ENCODE data around the gene PFKFB2. TPM values are rescaled to one million over a fixed set of nuclear protein-coding genes. Genes with fewer than 3 reads are reported as not detected.
A peak's percentile ranks its signal among the peaks of the same experiment; 100 is the strongest.

PFKFB2 gene
- total RNA-seq, 2 donors from 2014 or later, result 28.2 to 42.8 TPM

- intact Hi-C loops (cut with DNase I), result loop anchor here in 1 of 2 donors (2.0 to 5.0 kb wide), 2 partner anchors 28 to 41 kb away; partner anchors contain the start of gene YOD1
- no peak for ATAC-seq
These were observed 25.6 kb downstream of the PFKFB2 start for GRCh38 chr1:207078578-207079132.

DNA sequence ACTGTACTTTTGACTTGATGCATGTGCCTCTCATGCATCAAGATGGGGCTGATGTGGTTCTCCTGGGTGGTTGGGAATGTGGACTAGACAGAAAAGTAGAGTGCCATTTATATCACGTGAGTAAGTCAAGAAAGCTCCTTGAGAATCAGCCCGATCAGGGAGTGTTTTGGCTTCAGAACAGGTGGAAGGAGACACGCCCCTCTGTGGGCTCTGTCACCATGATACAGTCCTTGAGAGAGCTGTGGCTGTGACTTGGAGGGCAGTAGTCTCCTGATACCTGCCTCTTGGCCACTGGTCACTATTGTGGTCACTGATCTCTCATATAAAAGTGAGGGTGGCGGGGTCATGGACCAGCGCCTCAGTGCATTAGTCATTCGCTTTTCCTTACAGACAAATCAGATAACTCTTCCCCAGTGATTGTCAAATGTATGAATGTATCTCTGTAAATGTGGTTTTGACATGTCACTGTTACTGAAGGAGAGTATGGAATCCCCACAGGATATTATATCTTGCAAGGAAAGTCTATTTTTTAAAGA is 26.7 kb downstream of the PFKFB2 start:
- DNase-seq (no peak), ATAC-seq (no peak)
- intact Hi-C loops (cut with DNase I), result loop anchor here in 1 of 2 donors (2.0 to 5.0 kb wide), 2 partner anchors 29 to 42 kb away; partner anchors contain the start of gene YOD1

More at GRCh38 chr1:207078578-207079132, 25.6 kb downstream of the PFKFB2 start:
- no peak for DNase-seq

GRCh38 chr1:207081088-207081487 is 28.0 kb downstream of the PFKFB2 start:
- intact Hi-C loops (cut with DNase I), result no loop called here

DNA sequence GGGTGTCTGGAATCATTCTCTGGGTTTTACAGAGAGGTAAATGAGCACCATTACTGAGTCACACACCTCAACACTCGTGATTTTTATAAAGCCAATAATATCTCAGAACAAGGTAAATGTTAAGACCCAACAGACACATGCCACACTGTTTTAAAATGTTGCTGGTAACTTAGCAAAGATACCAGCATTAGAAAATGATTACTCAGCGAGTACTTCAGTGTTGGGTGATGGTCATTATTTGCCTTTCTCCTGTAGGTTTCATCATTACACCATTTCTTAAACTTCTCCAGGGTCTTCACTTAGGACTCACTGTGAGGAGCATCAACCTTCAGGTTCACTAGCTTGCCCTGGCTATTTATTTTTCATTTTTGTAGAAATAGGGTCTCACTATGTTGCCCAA is 28.7 kb downstream of the PFKFB2 start:
- DNase-seq, result no peak
- intact Hi-C loops (cut with DNase I), result no loop called here

More at GRCh38 chr1:207081088-207081487, 28.0 kb downstream of the PFKFB2 start:
- DNase-seq (no peak), ATAC-seq (no peak)

DNA sequence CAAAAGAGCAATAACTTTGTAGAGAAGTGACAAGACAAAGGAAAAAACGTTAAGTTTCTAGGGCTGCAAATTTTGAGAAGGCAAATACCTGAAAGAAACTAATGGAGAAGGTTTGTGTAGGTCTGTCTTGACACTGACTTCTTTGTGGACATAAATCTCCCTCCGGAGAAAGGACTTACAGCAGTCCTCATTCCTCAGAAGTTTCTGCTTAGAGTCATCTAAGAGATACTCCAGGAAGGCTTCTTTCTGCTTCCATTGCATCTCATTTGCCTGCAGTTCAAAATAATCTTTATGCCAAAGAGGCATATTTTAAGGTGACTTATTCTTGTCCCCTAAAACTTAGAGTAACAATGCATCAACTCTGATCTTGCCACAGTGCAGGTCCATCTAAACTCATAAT is 31.2 kb downstream of the PFKFB2 start:
- DNase-seq, result no peak
- intact Hi-C loops (cut with DNase I), result loop anchor here in 1 of 2 donors (2.0 kb wide), 2 partner anchors 321 to 417 kb away; no protein-coding TSS in a partner anchor

More for the DNA sequence above, 28.7 kb downstream of the PFKFB2 start:
- ATAC-seq, result no peak

GRCh38 chr1:207084701-207085180 is 31.7 kb downstream of the PFKFB2 start:
- no peak for DNase-seq
- intact Hi-C loops (cut with DNase I), result loop anchor here in 1 of 2 donors (2.0 kb wide), 2 partner anchors 320 to 416 kb away; no protein-coding TSS in a partner anchor

More for the DNA sequence above, 31.2 kb downstream of the PFKFB2 start:
- ATAC-seq, result no peak

DNA sequence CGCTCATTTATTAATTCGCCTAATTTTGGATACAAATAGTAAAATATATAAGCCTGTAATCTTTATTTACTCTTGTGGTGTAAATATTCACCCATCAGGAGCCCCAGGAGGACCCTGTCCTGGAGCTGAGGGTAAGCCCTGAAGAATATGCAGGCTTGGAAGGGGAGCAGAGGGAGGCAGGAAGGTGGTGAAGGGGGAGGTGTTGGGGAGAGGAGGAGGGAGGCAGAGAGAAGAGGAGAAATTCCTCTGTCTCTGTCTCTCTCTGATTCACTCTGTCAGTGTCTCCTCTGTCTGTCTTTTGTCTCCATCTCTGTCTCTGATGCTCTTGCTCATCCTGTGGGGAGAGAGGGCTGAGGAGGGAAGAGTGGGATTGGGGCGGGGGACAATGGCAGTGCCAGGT is 32.8 kb downstream of the PFKFB2 start:
- intact Hi-C loops (cut with DNase I), result loop anchor here in 1 of 2 donors (2.0 kb wide), 2 partner anchors 319 to 415 kb away; no protein-coding TSS in a partner anchor
- no peak for ATAC-seq
- DNase-seq, result no peak

More at GRCh38 chr1:207084701-207085180, 31.7 kb downstream of the PFKFB2 start:
- peak; percentile 71 to 83 for ATAC-seq

GRCh38 chr1:207088161-207088560 is 35.1 kb downstream of the PFKFB2 start:
- intact Hi-C loops (cut with DNase I), result no loop called here
- ATAC-seq, result no peak

DNA sequence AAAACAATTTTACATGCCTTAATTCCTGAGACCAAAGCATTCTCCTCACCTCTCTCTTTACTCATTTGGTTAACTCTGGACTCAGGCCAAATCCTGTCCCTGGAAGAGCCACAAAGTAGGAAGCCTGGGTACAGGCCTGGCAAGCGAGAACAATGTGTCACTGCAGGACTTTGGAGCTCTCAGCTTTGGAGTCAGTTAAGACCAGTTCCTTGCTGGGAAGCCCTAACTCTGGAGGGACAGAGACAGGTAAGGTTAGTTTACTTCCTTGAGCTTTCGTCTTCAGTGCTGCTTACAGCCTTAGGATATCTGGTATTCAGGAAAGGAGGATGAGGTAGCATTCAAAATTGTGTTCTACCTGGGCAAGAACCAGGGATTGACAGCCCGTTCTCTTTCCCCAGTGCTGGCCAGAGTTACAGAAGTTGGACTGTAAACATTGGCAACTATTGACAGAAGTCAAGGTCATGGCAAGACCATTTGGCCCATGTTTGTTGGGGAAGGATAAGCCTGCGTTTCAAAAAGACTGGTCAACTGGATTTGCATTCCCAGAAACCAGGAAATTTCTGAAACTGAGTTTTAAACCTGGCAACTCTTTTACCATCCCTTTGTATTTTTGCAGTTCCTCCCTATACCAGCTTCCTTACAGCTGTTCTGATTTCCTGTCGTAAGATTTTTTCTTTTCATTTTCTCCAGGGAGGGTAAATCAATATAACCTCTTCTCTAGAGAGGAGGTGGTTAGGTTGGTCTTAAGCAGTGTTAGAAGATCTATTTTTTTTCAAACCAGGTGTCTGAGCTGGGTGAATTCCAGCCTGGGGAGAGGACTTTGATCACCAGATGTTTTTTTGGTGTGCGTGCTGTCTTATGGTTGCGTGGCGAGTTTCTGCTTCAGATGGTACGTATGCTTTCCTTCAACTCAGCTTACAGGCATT is 35.9 kb downstream of the PFKFB2 start, which contains the start of gene C4BPB:
C4BPB (plus strand) TSS at position 160 of the 926 bp plus-strand sequence; CDS start at position 832, 672 bp downstream.
- ATAC-seq, result peak in 1 of 2 donors; percentile 69
- intact Hi-C loops (cut with DNase I), result no loop called here
- DNase-seq, result no peak

More at GRCh38 chr1:207088161-207088560, 35.1 kb downstream of the PFKFB2 start:
- DNase-seq, result no peak

- no peak for ATAC-seq
- DNase-seq, result no peak
- intact Hi-C loops (cut with DNase I), result no loop called here
These were observed 36.7 kb downstream of the PFKFB2 start for GRCh38 chr1:207089627-207090355.

DNA sequence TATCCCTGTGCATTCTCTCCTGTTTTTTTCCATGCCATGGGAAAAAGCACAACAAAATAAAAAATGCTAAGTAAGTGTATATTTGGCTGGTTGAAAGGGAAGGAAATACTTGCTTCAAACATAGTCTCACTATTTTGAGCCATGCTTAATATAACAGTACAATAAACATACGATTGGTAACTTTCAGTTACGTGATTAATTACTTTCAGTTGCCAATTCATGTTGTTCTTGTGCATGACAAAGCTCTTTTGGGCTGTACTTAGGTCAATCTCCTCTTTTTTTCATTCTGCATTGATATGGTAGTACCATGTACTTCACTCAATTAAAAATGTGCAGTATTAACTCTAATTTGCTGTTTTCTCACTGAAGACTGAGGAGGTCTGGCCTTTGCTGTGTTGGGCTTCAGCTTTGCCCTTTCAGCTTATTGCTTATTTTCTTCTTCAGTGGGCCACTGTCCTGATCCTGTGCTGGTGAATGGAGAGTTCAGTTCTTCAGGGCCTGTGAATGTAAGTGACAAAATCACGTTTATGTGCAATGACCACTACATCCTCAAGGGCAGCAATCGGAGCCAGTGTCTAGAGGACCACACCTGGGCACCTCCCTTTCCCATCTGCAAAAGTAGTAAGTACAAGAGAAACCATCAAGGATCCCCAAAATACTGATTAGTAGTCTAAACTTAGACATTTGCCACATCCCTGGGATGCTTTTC is 38.3 kb downstream of the PFKFB2 start:
- intact Hi-C loops (cut with DNase I), result no loop called here
- ATAC-seq, result no peak
- DNase-seq, result no peak

- ATAC-seq (no peak), DNase-seq (no peak)
- intact Hi-C loops (cut with DNase I), result no loop called here
These were observed 40.9 kb downstream of the PFKFB2 start for GRCh38 chr1:207093944-207094343.

DNA sequence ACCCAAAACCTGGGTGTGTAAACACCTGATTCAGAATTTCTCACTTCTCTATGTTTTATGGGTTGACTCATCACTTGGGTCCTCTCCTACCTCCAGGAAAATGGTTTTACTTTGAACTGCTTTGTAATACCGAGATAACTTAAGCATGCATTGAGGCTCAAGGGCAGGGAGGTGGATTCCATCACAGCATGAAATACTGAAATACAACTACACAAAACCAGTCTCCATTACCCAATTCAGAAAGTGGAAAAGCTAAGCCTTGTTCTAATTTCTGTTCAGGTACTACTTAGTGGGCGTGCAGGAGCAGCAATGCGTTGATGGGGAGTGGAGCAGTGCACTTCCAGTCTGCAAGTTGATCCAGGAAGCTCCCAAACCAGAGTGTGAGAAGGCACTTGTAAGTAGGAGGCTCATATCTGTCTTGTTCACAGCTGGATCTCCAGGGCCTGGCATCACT is 44.8 kb downstream of the PFKFB2 start:
- ATAC-seq (no peak), DNase-seq (no peak)
- intact Hi-C loops (cut with DNase I), result no loop called here

GRCh38 chr1:207101720-207102119 is 48.6 kb downstream of the PFKFB2 start:
- ATAC-seq (no peak), DNase-seq (no peak)
- intact Hi-C loops (cut with DNase I), result no loop called here

DNA sequence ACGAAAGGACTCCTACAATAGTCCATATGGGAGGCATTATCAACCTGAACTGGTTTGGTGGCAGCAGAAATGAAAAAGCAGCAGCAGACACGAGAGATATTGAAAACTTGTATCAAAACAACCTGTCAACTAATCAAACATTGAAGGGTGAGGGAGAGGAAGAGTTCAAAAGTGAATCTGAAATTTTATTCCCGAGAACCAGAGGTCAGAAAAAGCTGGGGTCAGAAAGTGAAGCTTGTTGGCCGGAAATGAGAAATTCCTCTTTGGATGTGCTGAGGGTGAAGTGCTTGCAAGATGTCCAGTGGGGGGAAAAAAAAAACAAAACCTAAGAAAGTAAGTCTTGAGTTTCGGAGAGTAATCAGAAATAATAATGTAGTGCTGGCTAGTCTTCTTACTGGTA is 49.1 kb downstream of the PFKFB2 start:
- DNase-seq (no peak), ATAC-seq (no peak)
- intact Hi-C loops (cut with DNase I), result no loop called here

- intact Hi-C loops (cut with DNase I), result no loop called here
- no peak for DNase-seq
- no peak for ATAC-seq
These were observed 49.6 kb downstream of the PFKFB2 start for GRCh38 chr1:207102659-207103058.

- intact Hi-C loops (cut with DNase I), result no loop called here
- DNase-seq (no peak), ATAC-seq (no peak)
These were observed 50.9 kb downstream of the PFKFB2 start, which contains the start of gene C4BPA for GRCh38 chr1:207103892-207104373. Gene C4BPA, plus strand, starts transcription at chr1:207104233. Its CDS starts 8,793 bp downstream, at chr1:207113026.

GRCh38 chr1:207109004-207109403 is 55.9 kb downstream of the PFKFB2 start:
- intact Hi-C loops (cut with DNase I), result no loop called here
- ATAC-seq, result no peak
- DNase-seq, result no peak
